Prostate gland (tissue), 2 donors: ENCODE data around the gene TAF4.

Source experiments
- POLR2A ChIP-seq: fragments of 450-650 bp; IDR thresholded peaks from one replicate; pipeline ENCODE4 v1.6.1; 2016; ENCODE audit warnings: antibody characterized with exemption, mild to moderate bottlenecking
- POLR2AphosphoS5 ChIP-seq: sonication (generic); formaldehyde crosslinking; IDR thresholded peaks from one replicate; pipeline ENCODE4 v1.6.1; 2017; ENCODE audit warnings: antibody characterized with exemption
- TF ChIP-seq, protein P1 (sequence below), 4 experiments: fragments of 200-600 bp in 2 of 4; fragments of 450-650 bp in 2 of 4; sonication (generic) in 2 of 4; IDR thresholded peaks; 1 replicate in 3 of 4; 2 replicates in 1 of 4; pipeline ENCODE4 v1.5.1; 2016 to 2019; ENCODE audit warnings: antibody characterized with exemption in 4 of 4, mild to moderate bottlenecking in 2 of 4, moderate library complexity in 2 of 4

DNA sequence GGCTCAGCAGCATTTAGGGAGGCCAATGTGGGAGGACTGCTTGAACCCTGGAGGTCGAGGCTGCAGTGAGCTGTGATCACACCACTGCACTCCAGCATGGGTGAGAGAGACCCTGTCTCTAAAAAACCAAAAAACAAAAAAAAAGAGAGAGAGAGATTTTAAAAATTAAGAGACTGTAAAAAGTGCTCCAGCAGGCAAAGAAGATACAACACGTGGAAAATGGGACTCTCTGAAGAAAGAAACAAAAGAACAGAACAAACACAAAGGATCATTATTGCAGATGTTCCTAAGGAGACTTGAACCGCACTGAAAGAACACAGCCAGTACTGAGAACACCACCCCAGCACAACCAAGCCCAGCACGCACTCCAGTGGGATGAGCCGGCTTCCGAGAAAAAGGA is 74.2 kb downstream of the TAF4 start:
- TF ChIP-seq, protein P1, sequence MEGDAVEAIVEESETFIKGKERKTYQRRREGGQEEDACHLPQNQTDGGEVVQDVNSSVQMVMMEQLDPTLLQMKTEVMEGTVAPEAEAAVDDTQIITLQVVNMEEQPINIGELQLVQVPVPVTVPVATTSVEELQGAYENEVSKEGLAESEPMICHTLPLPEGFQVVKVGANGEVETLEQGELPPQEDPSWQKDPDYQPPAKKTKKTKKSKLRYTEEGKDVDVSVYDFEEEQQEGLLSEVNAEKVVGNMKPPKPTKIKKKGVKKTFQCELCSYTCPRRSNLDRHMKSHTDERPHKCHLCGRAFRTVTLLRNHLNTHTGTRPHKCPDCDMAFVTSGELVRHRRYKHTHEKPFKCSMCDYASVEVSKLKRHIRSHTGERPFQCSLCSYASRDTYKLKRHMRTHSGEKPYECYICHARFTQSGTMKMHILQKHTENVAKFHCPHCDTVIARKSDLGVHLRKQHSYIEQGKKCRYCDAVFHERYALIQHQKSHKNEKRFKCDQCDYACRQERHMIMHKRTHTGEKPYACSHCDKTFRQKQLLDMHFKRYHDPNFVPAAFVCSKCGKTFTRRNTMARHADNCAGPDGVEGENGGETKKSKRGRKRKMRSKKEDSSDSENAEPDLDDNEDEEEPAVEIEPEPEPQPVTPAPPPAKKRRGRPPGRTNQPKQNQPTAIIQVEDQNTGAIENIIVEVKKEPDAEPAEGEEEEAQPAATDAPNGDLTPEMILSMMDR (IDR thresholded peaks at IDR 0.05) = no peak
- TF ChIP-seq POLR2A (no peak), POLR2AphosphoS5 (no peak)
